Ishikawa (cell line): Measurements from ENCODE around the gene CACNA2D3.

Experiments
- CEBPB ChIP-seq: IDR thresholded peaks from 2 replicates; pipeline ENCODE4 v1.6.1; 2012
- CREB1 ChIP-seq: IDR thresholded peaks from 2 replicates; pipeline ENCODE4 v1.6.1; 2012; ENCODE audit warnings: low read depth
- EGR1 ChIP-seq: IDR thresholded peaks from 2 replicates; pipeline ENCODE4 v1.6.1; 2012
- EP300 ChIP-seq: IDR thresholded peaks from 2 replicates; pipeline ENCODE4 v1.6.1; 2012; ENCODE audit warnings: borderline replicate concordance
- FOXM1 ChIP-seq: IDR thresholded peaks from 2 replicates; pipeline ENCODE4 v1.6.1; 2012; ENCODE audit warnings: low read depth, borderline replicate concordance
- NFIC ChIP-seq: IDR thresholded peaks from 2 replicates; pipeline ENCODE4 v1.6.1; 2012
- RAD21 ChIP-seq: IDR thresholded peaks from 2 replicates; pipeline ENCODE4 v1.6.1; 2012; ENCODE audit warnings: low read depth
- REST ChIP-seq: IDR thresholded peaks from 2 replicates; pipeline ENCODE4 v1.6.1; 2012; ENCODE audit warnings: low read depth, mild to moderate bottlenecking
- TAF1 ChIP-seq: IDR thresholded peaks from 2 replicates; pipeline ENCODE4 v1.6.1; 2012; ENCODE audit warnings: low read depth, mild to moderate bottlenecking
- TCF12 ChIP-seq: IDR thresholded peaks from 2 replicates; pipeline ENCODE4 v1.6.1; 2012; ENCODE audit warnings: low read depth
- TEAD4 ChIP-seq: IDR thresholded peaks from 2 replicates; pipeline ENCODE4 v1.6.1; 2012
- YY1 ChIP-seq: IDR thresholded peaks from 2 replicates; pipeline ENCODE4 v1.6.1; 2012; ENCODE audit warnings: low read depth
- ZBTB7A ChIP-seq: IDR thresholded peaks from 2 replicates; pipeline ENCODE4 v1.6.1; 2012; ENCODE audit warnings: low read depth
- TF ChIP-seq, protein P1 (sequence below): IDR thresholded peaks from 2 replicates; pipeline ENCODE4 v1.6.1; 2012
- TF ChIP-seq, protein P2 (sequence below): IDR thresholded peaks from 2 replicates; pipeline ENCODE4 v1.6.1; 2012

CACNA2D3 gene

DNA sequence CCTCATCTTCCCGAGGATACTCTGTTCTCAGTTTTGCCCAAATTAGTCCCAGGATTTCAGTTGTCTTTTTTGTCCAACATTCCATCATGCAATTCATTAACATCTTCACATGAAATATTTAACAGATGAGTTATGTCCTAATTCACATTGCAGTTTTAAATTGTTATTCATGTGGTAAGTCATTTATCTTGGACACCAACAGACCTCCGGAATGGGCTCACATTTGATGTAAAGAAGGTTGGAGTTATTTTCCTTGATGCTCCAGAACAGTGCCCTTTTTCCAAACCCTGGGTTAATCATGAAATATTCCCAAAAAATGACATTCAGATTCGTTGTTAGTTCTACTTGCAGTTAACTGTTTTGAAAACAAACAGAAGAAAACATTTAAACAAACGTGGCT is 838.3 kb downstream of the CACNA2D3 start:
- TF ChIP-seq, protein P1, sequence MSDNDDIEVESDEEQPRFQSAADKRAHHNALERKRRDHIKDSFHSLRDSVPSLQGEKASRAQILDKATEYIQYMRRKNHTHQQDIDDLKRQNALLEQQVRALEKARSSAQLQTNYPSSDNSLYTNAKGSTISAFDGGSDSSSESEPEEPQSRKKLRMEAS, result no peak
- TF ChIP-seq EGR1 (no peak), TCF12 (no peak), TEAD4 (no peak), ZBTB7A (no peak), YY1 (no peak), TAF1 (no peak), EP300 (no peak), RAD21 (no peak), CEBPB (no peak), NFIC (no peak), CREB1 (no peak), FOXM1 (no peak), REST (no peak)
- TF ChIP-seq, protein P2, sequence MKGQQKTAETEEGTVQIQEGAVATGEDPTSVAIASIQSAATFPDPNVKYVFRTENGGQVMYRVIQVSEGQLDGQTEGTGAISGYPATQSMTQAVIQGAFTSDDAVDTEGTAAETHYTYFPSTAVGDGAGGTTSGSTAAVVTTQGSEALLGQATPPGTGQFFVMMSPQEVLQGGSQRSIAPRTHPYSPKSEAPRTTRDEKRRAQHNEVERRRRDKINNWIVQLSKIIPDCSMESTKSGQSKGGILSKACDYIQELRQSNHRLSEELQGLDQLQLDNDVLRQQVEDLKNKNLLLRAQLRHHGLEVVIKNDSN, result no peak

DNA sequence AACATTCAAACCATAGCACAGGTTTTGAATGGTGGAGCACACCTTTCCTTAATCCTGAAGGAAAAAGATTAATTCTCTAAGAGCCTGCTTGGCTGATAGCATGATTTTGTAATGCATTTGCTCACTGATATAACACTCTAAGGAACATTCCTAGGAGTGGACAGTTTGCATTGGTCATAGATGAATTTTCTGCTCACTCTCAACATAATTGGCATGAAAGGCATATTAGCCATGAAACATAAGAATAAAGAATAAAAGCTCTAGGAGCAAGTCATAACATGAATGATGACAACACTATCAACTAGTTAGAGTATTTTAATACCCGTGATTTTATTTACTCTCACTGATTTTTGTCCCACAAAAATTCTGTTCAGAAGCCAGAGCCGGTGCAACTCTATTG is 839.8 kb downstream of the CACNA2D3 start:
- TF ChIP-seq CREB1, result no peak
- no peak for TF ChIP-seq TEAD4
- TF ChIP-seq, protein P2, result no peak
- TF ChIP-seq, protein P1, result no peak
- no peak for TF ChIP-seq TAF1
- no peak for TF ChIP-seq TCF12
- no peak for TF ChIP-seq CEBPB
- TF ChIP-seq YY1, result no peak
- TF ChIP-seq ZBTB7A, result no peak

- TF ChIP-seq, protein P1, result no peak
- TF ChIP-seq FOXM1 (no peak), YY1 (no peak), TAF1 (no peak), CREB1 (no peak), ZBTB7A (no peak), NFIC (no peak), EP300 (no peak), RAD21 (no peak), REST (no peak), TCF12 (no peak)
- TF ChIP-seq, protein P2, result no peak
Measured at GRCh38 chr3:54963641-54964040, 841.3 kb downstream of the CACNA2D3 start.

DNA sequence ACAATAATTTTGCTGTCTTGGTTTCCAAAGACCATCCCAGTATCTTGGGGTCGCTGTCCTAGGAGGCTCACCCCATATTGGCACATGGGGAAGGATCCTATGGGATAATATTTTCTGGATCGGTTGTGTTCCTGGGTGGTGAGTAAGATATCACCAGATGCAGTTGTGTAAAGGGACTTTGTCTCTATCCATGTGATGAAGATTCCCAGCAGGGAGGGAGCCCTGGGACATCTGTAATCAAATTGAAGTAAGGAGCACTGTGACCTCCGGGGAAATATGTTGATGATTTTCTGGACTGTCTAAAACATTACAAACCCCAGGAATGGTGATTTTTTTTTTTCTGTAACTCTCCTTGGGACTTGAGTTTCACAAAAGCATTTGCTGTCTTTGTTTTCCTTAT is 841.7 kb downstream of the CACNA2D3 start:
- TF ChIP-seq, protein P2, result no peak
- TF ChIP-seq EP300 (no peak), NFIC (no peak), TEAD4 (no peak), CREB1 (no peak), REST (no peak), TCF12 (no peak), EGR1 (no peak), TAF1 (no peak), ZBTB7A (no peak), YY1 (no peak), RAD21 (no peak), CEBPB (no peak)
